ENCODE measurements around the gene EIF3F. TPM values are rescaled to one million over a fixed set of nuclear protein-coding genes. Genes with fewer than 3 reads are reported as not detected.

EIF3F gene
- total and polyA plus RNA-seq, 2 donors (not counting 3 experiments of a cell fraction or from before 2014, with no cell fraction given): 411 to 436 TPM

DNA sequence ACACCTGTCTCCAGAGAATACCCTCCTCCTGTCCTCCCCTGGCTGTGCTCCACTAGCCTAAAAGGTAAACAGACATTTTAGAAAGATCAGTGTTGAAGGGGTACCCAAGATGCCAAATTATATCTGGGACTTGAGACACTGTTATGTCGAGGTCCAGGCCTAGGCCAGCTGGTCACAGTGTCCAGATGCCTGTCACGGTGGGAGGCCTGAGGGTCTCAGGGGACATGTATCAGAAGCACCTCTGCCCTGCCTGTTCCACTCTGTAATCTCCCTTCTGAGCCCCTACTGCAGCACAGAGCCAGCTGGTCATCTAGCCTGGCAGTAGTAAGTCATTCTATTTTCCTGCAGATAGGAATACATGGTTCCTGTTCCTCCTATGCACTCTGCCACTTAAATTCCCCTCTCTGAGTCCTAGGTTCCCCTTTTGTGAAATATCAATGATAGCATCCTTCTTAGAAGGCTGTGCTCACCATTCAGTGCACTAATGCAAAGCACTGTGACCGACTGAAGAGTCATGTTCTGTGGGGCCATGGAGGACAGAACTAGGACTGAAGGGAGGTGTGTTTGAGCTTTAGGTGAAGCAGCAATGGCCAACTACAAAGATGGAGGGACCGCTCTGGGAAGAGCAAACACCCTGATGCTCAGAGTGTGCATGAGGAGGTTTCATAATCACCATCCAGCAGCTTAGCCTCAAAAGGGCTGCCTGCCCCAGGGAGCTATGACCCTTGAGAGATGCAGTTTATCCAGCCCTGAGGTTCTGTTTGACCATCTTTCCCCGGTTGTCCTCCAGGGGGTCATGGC is 49.1 kb downstream of the EIF3F start:
- Histone ChIP-seq H3K4me2 (ENCODE audit: insufficient read depth, low read length) (no peak overlapping the region), H3K9me1 (replicated peaks; ENCODE audit: control insufficient read depth, extremely low read depth, insufficient read depth, low read length) (no peaks in the 10 kb centered on the region), H3K27me3 (ENCODE audit: control insufficient read depth in 2 of 2, insufficient read depth in 2 of 2, low read length in 2 of 2) (no peaks in the 10 kb centered on the region), H3K9ac (replicated peaks; ENCODE audit: extremely low read depth, insufficient read depth, low read length) (no peak overlapping the region), H3K4me1 (ENCODE audit: control insufficient read depth, extremely low read depth, insufficient read depth, low read length) (no peaks in the 10 kb centered on the region), H2AFZ (ENCODE audit: low read depth, low read length) (no peak overlapping the region), H3K9me3 (replicated peaks; ENCODE audit: control insufficient read depth, insufficient read depth, low read length) (no peaks in the 10 kb centered on the region), H3K4me3 (replicated peaks in 1 of 3; ENCODE audit: insufficient read depth in 1 of 3, low read depth in 1 of 3, low read length in 3 of 3) (no peak overlapping the region), H4K20me1 (replicated peaks; ENCODE audit: control insufficient read depth, extremely low read depth, insufficient read depth, low read length) (no peaks in the 10 kb centered on the region), H3K27ac (ENCODE audit: insufficient read depth, low read depth, low read length) (no peak overlapping the region), H3K36me3 (ENCODE audit: control insufficient read depth in 2 of 2, extremely low read depth in 1 of 2, insufficient read depth in 2 of 2, low read length in 2 of 2) (no peaks in the 10 kb centered on the region), H3K79me2 (ENCODE audit: control insufficient read depth, insufficient read depth, low read length) (no peaks in the 10 kb centered on the region)
- DNase-seq (ENCODE audit: low read depth, low spot score): no peak
- intact Hi-C loops (cut with micrococcal nuclease): no loop called here
- no peak for TF ChIP-seq JUN (IDR thresholded peaks at IDR 0.05; ENCODE audit: borderline replicate concordance, insufficient read depth, insufficient read length, low read depth)
- no peak for TF ChIP-seq MYC (IDR thresholded peaks at IDR 0.05; ENCODE audit: low read depth, low read length)
- dilution Hi-C loops (cut with MboI; ENCODE audit: extremely low pct_ligation_motif_present, low sequenced_read_pairs): no loop called here
- ChIA-PET CTCF (interaction anchor here (0.8 to 12.3 kb wide), 3 partner anchors 15 to 60 kb away, joined by 3 to 528 read pairs (median 70); no protein-coding TSS in a partner anchor), POLR2A (no interaction called here)
- FAIRE-seq: no peak
- no TSS peak for BruUV-seq (replicated peaks)

GRCh38 chr11:8036986-8037385 is 49.8 kb downstream of the EIF3F start:
- dilution Hi-C loops (cut with MboI; ENCODE audit: extremely low pct_ligation_motif_present, low sequenced_read_pairs): no loop called here
- Histone ChIP-seq H3K36me3 (ENCODE audit: control insufficient read depth in 2 of 2, extremely low read depth in 1 of 2, insufficient read depth in 2 of 2, low read length in 2 of 2) (no peaks in the 10 kb centered on the region), H3K27me3 (ENCODE audit: control insufficient read depth in 2 of 2, insufficient read depth in 2 of 2, low read length in 2 of 2) (no peaks in the 10 kb centered on the region), H3K9me1 (replicated peaks; ENCODE audit: control insufficient read depth, extremely low read depth, insufficient read depth, low read length) (no peaks in the 10 kb centered on the region), H3K4me1 (ENCODE audit: control insufficient read depth, extremely low read depth, insufficient read depth, low read length) (no peaks in the 10 kb centered on the region), H2AFZ (ENCODE audit: low read depth, low read length) (no peak overlapping the region), H3K27ac (ENCODE audit: insufficient read depth, low read depth, low read length) (no peak overlapping the region), H4K20me1 (replicated peaks; ENCODE audit: control insufficient read depth, extremely low read depth, insufficient read depth, low read length) (no peaks in the 10 kb centered on the region), H3K9me3 (replicated peaks; ENCODE audit: control insufficient read depth, insufficient read depth, low read length) (no peaks in the 10 kb centered on the region), H3K4me3 (replicated peaks in 1 of 3; ENCODE audit: insufficient read depth in 1 of 3, low read depth in 1 of 3, low read length in 3 of 3) (no peak overlapping the region), H3K9ac (replicated peaks; ENCODE audit: extremely low read depth, insufficient read depth, low read length) (no peak overlapping the region), H3K79me2 (ENCODE audit: control insufficient read depth, insufficient read depth, low read length) (no peaks in the 10 kb centered on the region), H3K4me2 (ENCODE audit: insufficient read depth, low read length) (no peak overlapping the region)
- no TSS peak for BruUV-seq (replicated peaks)
- no peak for DNase-seq (ENCODE audit: low read depth, low spot score)
- TF ChIP-seq POLR2A (IDR thresholded peaks at IDR 0.05; ENCODE audit: low read depth, low read length): no peak
- no peak for TF ChIP-seq MYC (IDR thresholded peaks at IDR 0.05; ENCODE audit: low read depth, low read length)
- TF ChIP-seq MAX (IDR thresholded peaks at IDR 0.05; ENCODE audit: insufficient read depth, insufficient read length): no peak
- no peak for TF ChIP-seq JUN (IDR thresholded peaks at IDR 0.05; ENCODE audit: borderline replicate concordance, insufficient read depth, insufficient read length, low read depth)
- TF ChIP-seq GATA2 (IDR thresholded peaks at IDR 0.05; ENCODE audit: insufficient read depth, insufficient read length, low read depth, low read length): no peak
- TF ChIP-seq FOS (IDR thresholded peaks at IDR 0.05; ENCODE audit: borderline replicate concordance, insufficient read depth, low read length): no peak
- no peak for TF ChIP-seq POLR2AphosphoS5 (IDR thresholded peaks at IDR 0.05; ENCODE audit: insufficient read depth, low read depth, low read length)
- no peak for TF ChIP-seq EZH2 (IDR thresholded peaks at IDR 0.05; ENCODE audit: borderline replicate concordance, low read depth, low read length, severe bottlenecking)
- TF ChIP-seq CTCF (IDR thresholded peaks at IDR 0.05; ENCODE audit: extremely low read depth in 1 of 2, insufficient read depth in 1 of 2, low read depth in 1 of 2, low read length in 2 of 2): no peak
- ChIA-PET CTCF (interaction anchor here (12.3 kb wide), 1 partner anchor 59 kb away, joined by 528 read pairs; no protein-coding TSS in a partner anchor), POLR2A (no interaction called here)
- no peak for FAIRE-seq
- intact Hi-C loops (cut with micrococcal nuclease): no loop called here
